Testis (tissue), 2 donors: ENCODE results near the gene MOB3B.

Experiments
- CTCF ChIP-seq, 3 experiments: fragments of 450-650 bp in 2 of 3; fragments of 200-600 bp in 1 of 3; sonication (generic) in 1 of 3; IDR thresholded peaks; one replicate each; pipeline ENCODE4 v1.5.1; 2016 to 2019; ENCODE audit warnings: antibody characterized with exemption in 3 of 3, mild to moderate bottlenecking in 2 of 3, moderate library complexity in 1 of 3
- POLR2A ChIP-seq: fragments of 450-650 bp; IDR thresholded peaks from one replicate; pipeline ENCODE4 v1.6.1; 2017; ENCODE audit warnings: antibody characterized with exemption, mild to moderate bottlenecking, moderate library complexity

GRCh38 chr9:27402626-27403025, 127.0 kb downstream of the MOB3B start:
- no peak for TF ChIP-seq CTCF (IDR thresholded peaks at IDR 0.05)
- TF ChIP-seq POLR2A: no peak
